ENCODE results near the gene NRAP. TPM values are rescaled to one million over a fixed set of nuclear protein-coding genes. Genes with fewer than 3 reads are reported as not detected.

NRAP gene
- total and polyA plus RNA-seq, 2 experiments from 2014 or later: not detected

DNA sequence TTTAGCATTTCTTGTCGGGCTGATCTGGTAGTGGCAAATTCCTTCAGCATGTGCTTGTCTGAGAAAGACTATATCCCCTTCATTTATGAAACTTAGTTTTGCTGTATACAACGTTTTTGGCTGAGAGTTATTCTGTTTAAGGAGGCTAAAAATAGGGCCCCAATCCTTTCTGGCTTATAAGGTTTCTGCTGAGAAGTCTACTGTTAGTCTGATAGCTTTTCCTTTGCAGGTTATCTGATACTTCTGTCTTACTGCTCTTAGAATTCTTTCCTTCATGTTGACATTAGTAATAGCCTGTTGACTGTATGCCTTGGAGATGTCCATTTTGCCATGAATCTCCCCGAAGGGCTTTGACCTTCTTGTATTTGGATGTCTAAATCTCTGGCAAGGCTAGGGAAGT is 25.7 kb upstream of the NRAP start:
- TF ChIP-seq EZH2 (IDR thresholded peaks at IDR 0.05; ENCODE audit: insufficient read depth, poor library complexity, severe bottlenecking) (no peak), EZH2phosphoT487 (IDR thresholded peaks at IDR 0.05; ENCODE audit: insufficient read depth, low read depth) (no peak)
- no peak overlapping the region for H3K27ac ChIP-seq
- no peaks in the 10 kb centered on the region for H3K9me2 ChIP-seq (ENCODE audit: insufficient read depth)
- in situ Hi-C loops (cut with MboI): no loop called here
- no peak overlapping the region for H2AFZ ChIP-seq
- no peaks in the 10 kb centered on the region for H3K27me3 ChIP-seq (replicated peaks; ENCODE audit: insufficient read depth)
- WGBS, 2 experiments (ENCODE audit: low coverage in 1 of 2, low lambda C conversion rate in 2 of 2, missing lambda C conversion rate in 2 of 2): 61 to 65% methylated on average over 3 of the region's 3 CpGs
- no peak overlapping the region for H3K9ac ChIP-seq
- peaks cover 100% of the 10 kb centered on the region for H3K79me2 ChIP-seq (ENCODE audit: insufficient read depth)
- no peak overlapping the region for H3K4me3 ChIP-seq
- no peaks in the 10 kb centered on the region for H3F3A ChIP-seq (ENCODE audit: insufficient read depth)
- peaks cover 14% of the 10 kb centered on the region; the same call in 1 of the 2 replicates for H3K36me3 ChIP-seq (ENCODE audit: low read depth)
- no peak for DNase-seq
- H3K4me2 ChIP-seq (ENCODE audit: unreplicated experiment): no peak overlapping the region
- peaks cover 5% of the 10 kb centered on the region for H3K9me3 ChIP-seq (ENCODE audit: low read depth)
- H3K4me1 ChIP-seq (ENCODE audit: insufficient read depth): no peaks in the 10 kb centered on the region
- no peaks in the 10 kb centered on the region; the same call in 1 of the 2 replicates for H4K20me1 ChIP-seq (ENCODE audit: insufficient read depth)

DNA sequence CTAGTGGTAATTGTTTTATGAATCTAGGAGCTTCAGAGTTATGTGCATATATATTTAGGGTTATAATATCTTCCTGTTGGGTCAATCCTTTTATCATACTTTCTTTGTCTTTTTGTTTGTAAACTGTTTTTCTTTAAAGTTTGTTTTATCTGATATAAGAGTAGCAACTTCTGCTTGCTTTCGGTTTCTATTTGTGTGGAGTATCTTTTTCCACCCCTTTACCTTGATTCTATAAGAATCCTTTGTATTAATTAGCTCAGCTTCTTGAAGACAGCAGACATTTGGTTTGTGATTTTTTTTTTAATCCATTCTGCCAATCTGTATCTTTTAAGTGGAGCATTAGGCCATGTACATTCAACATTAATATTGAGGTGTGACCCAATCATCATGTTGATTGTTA is 25.2 kb upstream of the NRAP start:
- no peak for DNase-seq
- Histone ChIP-seq H3K9me2 (ENCODE audit: insufficient read depth) (no peaks in the 10 kb centered on the region), H3K9me3 (ENCODE audit: low read depth) (peaks cover 5% of the 10 kb centered on the region), H4K20me1 (ENCODE audit: insufficient read depth) (no peaks in the 10 kb centered on the region; the same call in 1 of the 2 replicates), H3K4me2 (ENCODE audit: unreplicated experiment) (no peak overlapping the region), H3K36me3 (ENCODE audit: low read depth) (peaks cover 14% of the 10 kb centered on the region; the same call in 1 of the 2 replicates), H3K27ac (no peak overlapping the region), H3K4me1 (ENCODE audit: insufficient read depth) (no peaks in the 10 kb centered on the region), H3K79me2 (ENCODE audit: insufficient read depth) (peaks cover 100% of the 10 kb centered on the region), H3F3A (ENCODE audit: insufficient read depth) (no peaks in the 10 kb centered on the region), H3K9ac (no peak overlapping the region), H3K4me3 (no peak overlapping the region), H3K27me3 (replicated peaks; ENCODE audit: insufficient read depth) (no peaks in the 10 kb centered on the region), H2AFZ (no peak overlapping the region)
- WGBS, 2 experiments (ENCODE audit: low coverage in 1 of 2, low lambda C conversion rate in 2 of 2, missing lambda C conversion rate in 2 of 2): 92 to 97% methylated on average over 1 of the region's 1 CpG
- in situ Hi-C loops (cut with MboI): no loop called here
- TF ChIP-seq EZH2 (IDR thresholded peaks at IDR 0.05; ENCODE audit: insufficient read depth, poor library complexity, severe bottlenecking) (no peak), EZH2phosphoT487 (IDR thresholded peaks at IDR 0.05; ENCODE audit: insufficient read depth, low read depth) (no peak)

DNA sequence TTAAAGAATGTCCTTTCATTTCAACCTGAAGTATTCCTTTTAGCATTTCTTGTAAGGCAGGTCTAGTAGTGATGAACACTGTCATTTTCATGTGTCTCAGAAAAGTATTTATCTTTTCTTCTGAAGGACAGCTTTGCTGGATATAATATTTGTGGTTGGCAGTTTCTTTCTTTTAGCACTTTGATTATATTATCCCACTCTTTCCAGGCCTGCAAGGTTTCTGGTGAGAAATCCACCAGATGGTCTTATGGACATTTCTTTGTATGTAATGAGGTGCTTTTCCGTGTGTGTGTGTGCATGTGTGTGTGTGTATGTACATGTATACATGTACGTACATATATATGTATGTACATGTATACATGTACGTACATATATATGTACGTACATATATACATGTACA is 23.2 kb upstream of the NRAP start:
- in situ Hi-C loops (cut with MboI): no loop called here

DNA sequence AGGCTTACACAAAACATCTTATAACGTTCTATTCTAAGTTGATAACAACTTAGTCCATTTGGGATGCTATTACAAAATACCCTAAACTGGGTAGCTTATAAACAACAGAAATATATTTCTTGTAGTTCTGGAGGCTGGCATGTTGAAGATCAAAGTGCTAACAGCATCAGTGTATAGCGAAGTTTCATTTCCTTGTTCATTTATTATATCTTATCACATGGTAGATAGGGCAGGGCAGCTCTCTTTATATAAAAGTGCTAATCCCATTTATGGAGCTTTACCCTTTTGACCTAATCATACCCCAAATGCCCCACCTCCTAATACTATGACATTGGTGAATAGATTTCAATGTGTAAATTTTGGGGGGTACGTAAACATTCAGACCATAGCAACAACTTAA is 22.2 kb upstream of the NRAP start:
- H2AFZ ChIP-seq: no peak overlapping the region
- TF ChIP-seq EZH2 (IDR thresholded peaks at IDR 0.05; ENCODE audit: insufficient read depth, poor library complexity, severe bottlenecking) (no peak), EZH2phosphoT487 (IDR thresholded peaks at IDR 0.05; ENCODE audit: insufficient read depth, low read depth) (no peak)
- no peaks in the 10 kb centered on the region for H3K36me3 ChIP-seq (ENCODE audit: low read depth)
- H3K4me3 ChIP-seq: no peak overlapping the region
- no peak overlapping the region for H3K4me2 ChIP-seq (ENCODE audit: unreplicated experiment)
- H3K27ac ChIP-seq: no peak overlapping the region
- peaks cover 3% of the 10 kb centered on the region; the same call in 1 of the 2 replicates for H3K4me1 ChIP-seq (ENCODE audit: insufficient read depth)
- no peak for DNase-seq
- no peaks in the 10 kb centered on the region for H3K27me3 ChIP-seq (replicated peaks; ENCODE audit: insufficient read depth)
- 96 to 100% methylated on average over 3 of the region's 3 CpGs for WGBS, 2 experiments (ENCODE audit: low coverage in 1 of 2, low lambda C conversion rate in 2 of 2, missing lambda C conversion rate in 2 of 2)
- H3F3A ChIP-seq (ENCODE audit: insufficient read depth): peaks cover 11% of the 10 kb centered on the region; the same call in 1 of the 2 replicates
- no peak overlapping the region for H3K9ac ChIP-seq
- H3K9me2 ChIP-seq (ENCODE audit: insufficient read depth): no peaks in the 10 kb centered on the region
- H3K79me2 ChIP-seq (ENCODE audit: insufficient read depth): peaks cover 100% of the 10 kb centered on the region
- H3K9me3 ChIP-seq (ENCODE audit: low read depth): no peaks in the 10 kb centered on the region
- in situ Hi-C loops (cut with MboI): no loop called here
- H4K20me1 ChIP-seq (ENCODE audit: insufficient read depth): no peaks in the 10 kb centered on the region; the same call in 1 of the 2 replicates

More for the DNA sequence above, 23.2 kb upstream of the NRAP start:
- WGBS, 2 experiments (ENCODE audit: low coverage in 1 of 2, low lambda C conversion rate in 2 of 2, missing lambda C conversion rate in 2 of 2): 90 to 92% methylated on average over 4 of the region's 4 CpGs
- no peaks in the 10 kb centered on the region for H3K9me3 ChIP-seq (ENCODE audit: low read depth)
- H3K9me2 ChIP-seq (ENCODE audit: insufficient read depth): no peaks in the 10 kb centered on the region
- no peak overlapping the region for H3K4me3 ChIP-seq
- H2AFZ ChIP-seq: no peak overlapping the region
- no peaks in the 10 kb centered on the region for H3K4me1 ChIP-seq (ENCODE audit: insufficient read depth)
- H3K9ac ChIP-seq: no peak overlapping the region
- H3K27me3 ChIP-seq (replicated peaks; ENCODE audit: insufficient read depth): no peaks in the 10 kb centered on the region
- H3K79me2 ChIP-seq (ENCODE audit: insufficient read depth): peaks cover 100% of the 10 kb centered on the region
- no peak for DNase-seq
- 0 out of 2 replicates have a peak, but pooled peaks cover 1% of the 10 kb centered on the region for H3F3A ChIP-seq (ENCODE audit: insufficient read depth)
- no peaks in the 10 kb centered on the region; the same call in 1 of the 2 replicates for H4K20me1 ChIP-seq (ENCODE audit: insufficient read depth)
- no peak overlapping the region for H3K4me2 ChIP-seq (ENCODE audit: unreplicated experiment)
- no peak for TF ChIP-seq EZH2phosphoT487 (IDR thresholded peaks at IDR 0.05; ENCODE audit: insufficient read depth, low read depth)
- TF ChIP-seq EZH2 (IDR thresholded peaks at IDR 0.05; ENCODE audit: insufficient read depth, poor library complexity, severe bottlenecking): no peak
- no peaks in the 10 kb centered on the region for H3K36me3 ChIP-seq (ENCODE audit: low read depth)
- H3K27ac ChIP-seq: no peak overlapping the region

Measured in GM23248 (cell line).